IPS-NIHi7 (cell line): ENCODE data around the gene MCM9.

Experiments
- DNase-seq: peaks from one replicate; pipeline ENCODE4 v3.0.0; 2012; ENCODE audit warnings: mixed read lengths; ENCODE audit errors: extremely low spot score

Gene MCM9

DNA sequence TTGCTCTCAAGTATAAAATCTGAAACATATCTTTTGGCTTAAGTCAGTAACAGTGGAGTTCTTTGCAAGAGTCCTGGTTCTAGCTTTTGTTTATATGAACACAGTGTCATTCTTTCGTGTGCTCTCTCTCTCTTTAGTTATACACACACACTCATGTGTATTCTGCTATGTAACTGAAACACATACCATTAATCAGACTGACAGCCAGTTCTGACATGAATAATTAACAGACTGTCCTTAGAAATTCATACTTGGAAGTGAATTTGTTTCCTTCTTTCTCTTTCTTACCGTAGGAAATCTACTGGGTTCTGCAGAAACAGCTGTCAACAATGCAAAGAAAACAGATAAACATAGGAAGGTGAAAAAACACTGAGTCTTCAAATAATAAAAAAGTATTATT lies 2.5 kb downstream of the MCM9 start:
- DNase-seq, result no peak

DNA sequence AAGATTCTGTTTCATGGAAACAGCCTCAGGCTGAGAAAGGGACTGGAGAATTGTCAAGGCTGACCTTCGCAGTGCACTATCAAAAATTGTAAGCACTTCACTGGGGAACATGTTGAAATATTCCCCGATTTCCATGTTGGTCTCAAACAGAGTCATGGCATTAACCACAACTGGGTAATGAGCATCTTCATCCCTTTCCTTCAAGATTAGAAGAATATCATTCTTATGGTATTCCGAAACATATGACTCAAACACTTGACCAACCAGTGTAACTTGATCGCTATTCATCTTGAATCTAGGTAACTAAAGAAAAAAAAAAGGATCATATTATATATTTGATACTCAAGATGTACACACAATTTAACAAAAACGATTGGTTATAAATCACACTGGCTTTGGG lies 3.5 kb downstream of the MCM9 start:
- no peak for DNase-seq

DNA sequence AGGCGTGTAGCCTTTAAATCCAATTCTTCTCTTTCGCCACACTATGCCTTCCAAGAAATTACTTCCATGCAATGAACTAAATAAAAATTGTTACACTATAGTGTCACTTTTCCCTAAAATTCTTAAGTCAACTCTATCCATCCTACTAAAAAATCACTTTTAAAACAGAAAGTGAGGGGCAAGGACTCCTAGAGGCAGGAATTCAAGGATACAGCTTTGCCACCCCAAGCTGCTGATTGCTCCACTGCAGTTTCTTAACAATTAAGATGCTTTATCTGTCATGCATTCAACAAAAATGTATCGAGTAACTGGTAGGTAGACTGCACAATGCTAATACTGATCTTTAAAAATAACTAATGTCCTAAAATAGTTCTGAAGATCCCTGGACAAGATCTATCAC lies 4.3 kb downstream of the MCM9 start:
- DNase-seq, result no peak

- DNase-seq, result no peak
Observed at GRCh38 chr6:118923035-118923434, 11.9 kb downstream of the MCM9 start.

- DNase-seq, result no peak
Observed at GRCh38 chr6:118921084-118921483, 13.9 kb downstream of the MCM9 start.

GRCh38 chr6:118918329-118918725 lies 16.6 kb downstream of the MCM9 start:
- DNase-seq, result no peak

DNA sequence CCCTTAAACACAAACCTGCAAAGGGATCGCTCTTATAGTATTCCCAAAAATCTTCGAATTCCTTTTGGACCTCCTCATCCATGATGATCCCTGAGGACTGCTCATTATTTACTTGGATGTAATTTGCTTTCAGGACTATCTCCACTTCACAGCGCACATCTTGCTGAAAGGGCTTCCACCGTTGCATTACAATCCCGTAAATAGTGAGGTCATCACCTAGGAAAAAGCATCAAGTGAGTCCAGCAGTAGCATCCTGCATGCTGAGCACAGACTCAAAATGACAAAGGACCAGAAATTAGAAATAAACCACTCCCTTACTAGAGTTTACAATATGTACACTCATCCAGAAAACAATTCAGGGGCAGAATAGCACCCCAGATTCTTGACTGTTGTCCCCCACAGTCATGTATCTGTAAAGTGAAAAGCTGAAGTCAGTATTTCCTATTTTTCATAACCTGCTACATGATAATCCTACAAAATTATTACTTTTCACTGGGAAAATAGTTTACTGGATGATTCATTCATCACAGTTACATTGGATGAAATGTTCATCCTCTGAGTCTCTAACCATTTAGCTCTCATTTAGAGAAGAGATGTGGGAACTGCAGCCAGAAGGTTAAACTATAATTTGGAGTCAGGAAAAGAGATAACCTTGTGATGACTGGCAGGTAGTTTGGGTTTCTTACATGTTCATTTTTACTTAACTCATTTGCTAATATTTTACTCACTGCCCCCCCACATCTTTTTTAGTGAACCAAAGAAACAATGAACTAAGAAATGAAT lies 17.2 kb downstream of the MCM9 start:
- DNase-seq, result no peak

DNA sequence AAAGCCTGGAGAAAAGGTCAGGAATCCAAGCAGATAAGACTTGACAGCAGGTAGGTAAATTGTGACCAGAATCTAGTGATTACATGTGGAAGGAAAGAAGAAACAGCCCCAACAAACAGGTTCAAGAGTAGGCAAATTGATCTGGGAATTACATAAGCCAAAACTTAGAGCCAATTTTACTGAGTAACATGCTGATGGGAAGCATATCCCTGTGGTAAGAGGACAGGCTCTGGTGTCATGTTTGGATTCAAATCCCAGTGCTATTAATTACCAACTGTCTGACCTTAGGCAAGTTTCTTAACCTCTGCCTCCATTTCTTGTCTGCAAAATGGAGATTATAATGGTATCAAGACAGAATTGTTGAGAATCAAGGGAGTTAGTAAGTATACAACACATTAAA lies 20.4 kb downstream of the MCM9 start:
- DNase-seq, result no peak

DNA sequence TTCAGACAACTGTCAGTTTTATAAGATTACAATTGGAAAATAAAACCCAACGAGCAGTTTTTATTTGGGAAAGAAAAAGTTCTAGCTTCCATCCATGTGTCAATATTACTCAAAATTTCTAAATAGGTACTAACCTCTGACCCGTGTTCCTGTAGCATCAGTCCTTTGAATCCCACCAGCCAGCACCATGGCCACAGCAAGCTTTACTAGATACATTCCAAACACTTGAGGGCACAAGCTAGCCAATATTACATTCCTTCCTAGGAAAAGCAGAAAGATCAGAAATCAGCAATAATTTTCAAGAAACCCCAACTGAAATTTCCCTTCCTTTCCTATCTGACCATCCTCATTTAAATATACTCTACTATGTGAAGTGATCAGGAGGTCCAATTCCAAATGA lies 21.8 kb downstream of the MCM9 start:
- DNase-seq, result no peak

DNA sequence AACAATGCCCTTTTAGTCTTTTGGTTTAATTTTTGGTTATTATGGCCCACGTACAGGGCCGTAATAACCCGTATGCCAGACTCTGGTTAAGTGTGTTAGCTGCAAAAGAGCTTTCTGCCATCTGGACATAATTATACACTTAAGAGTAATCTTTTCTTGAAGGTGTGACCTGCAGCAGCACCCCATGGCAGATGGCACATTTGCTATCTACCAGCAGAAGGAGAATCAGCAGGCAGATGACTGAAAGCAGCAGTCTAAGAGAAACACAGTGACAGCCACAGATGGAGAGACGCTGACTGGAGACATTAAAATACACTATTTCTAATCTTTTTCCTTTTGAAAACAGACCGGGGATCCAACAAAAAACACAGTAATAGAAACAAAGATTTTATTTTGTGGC lies 22.3 kb downstream of the MCM9 start:
- no peak for DNase-seq

GRCh38 chr6:118908441-118908840 lies 26.5 kb downstream of the MCM9 start:
- DNase-seq, result no peak

DNA sequence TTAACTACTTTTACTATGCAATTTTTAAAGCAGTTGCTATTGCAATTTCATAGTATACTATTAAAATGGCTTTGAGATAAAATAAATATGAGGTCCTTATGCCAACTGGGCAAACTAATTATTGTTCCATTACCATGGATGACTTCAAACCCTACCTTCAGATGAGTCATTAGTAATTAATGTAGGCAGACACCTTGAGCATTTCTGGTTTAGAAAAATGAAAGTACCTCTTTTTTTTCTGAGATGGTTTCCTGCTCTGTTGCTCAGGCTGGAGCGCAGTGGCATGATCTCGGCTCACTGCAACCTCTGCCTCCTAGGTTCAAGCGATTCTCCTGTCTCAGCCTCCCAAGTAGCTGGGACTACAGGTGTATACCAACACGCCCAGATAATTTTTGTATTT lies 29.1 kb downstream of the MCM9 start:
- no peak for DNase-seq

DNA sequence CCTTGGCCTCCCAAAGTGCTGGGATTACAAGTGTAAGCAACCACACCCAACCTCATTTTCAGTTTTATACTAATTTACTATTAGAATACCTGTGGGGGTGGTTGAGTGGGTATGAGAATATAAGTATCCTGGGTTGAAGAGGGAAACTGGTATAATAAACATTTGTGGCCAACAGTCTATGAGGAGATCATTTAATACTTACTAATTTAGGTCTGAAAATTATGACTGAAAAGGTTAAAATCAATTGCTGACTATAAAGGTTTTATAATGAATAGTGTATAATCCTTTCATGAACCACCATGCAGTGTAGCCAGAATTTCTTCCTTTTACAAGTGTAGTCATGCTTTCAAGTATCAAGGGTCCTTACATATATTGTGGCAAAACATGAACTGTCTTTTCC lies 29.9 kb downstream of the MCM9 start:
- no peak for DNase-seq

DNA sequence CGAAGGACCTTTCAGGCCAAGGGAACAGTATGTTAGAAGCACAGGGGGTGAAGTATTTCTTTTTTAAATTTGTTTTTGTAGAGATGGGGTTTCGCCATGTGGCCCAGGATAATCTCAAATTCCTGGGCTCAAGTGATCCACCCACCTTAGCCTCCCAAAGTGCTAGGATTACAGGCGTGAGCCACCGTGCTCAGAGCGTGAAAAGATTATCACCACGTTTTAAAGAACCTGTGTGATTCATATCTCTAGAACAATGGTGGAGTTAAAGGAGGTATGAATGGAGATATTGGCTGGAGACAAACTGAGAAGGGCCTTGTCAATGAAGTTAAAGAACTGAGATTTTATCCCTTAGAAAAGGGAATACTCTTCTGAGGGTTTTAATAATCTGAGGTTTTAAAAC lies 31.3 kb downstream of the MCM9 start:
- DNase-seq, result no peak

DNA sequence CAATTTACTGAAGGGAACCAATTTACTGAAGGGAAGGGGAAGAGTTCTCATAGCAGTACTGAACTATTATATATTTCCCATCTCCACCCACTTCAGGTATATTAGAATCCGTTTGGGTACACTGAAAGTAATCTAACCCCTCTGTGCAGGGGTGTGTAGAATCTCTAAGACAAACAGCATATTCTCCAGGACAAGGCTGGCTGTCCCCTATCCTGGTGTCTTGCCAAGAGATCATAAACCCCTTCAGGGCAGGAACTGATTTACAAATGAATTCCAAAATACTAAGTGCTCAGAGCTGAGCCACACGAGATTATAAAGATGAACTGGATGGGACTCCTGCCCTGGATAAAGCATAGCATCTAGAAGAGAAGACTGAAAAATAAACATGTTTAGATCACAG lies 31.8 kb downstream of the MCM9 start:
- DNase-seq, result no peak

GRCh38 chr6:118902726-118903125 lies 32.2 kb downstream of the MCM9 start:
- no peak for DNase-seq

DNA sequence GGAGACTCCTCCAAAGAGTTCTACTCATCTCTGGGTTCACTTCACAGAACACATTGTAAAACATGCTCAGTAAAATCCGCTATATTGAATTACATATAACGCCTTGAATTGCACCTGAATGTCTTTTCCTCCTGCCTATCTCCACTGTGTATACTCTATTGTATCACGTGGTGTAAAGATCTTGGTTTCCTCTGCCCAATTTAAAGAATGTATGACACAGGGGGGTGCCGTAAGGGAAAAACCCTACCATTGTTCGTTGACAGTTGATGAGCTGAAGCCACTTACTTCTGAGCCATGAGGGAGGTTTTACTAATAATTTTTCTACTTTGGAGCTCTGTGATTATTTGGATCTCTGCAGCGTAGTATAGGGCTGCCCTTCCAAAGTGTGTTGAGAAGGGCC lies 35.0 kb downstream of the MCM9 start:
- DNase-seq, result no peak

- DNase-seq, result no peak
Observed at GRCh38 chr6:118897386-118897785, 37.6 kb downstream of the MCM9 start.

DNA sequence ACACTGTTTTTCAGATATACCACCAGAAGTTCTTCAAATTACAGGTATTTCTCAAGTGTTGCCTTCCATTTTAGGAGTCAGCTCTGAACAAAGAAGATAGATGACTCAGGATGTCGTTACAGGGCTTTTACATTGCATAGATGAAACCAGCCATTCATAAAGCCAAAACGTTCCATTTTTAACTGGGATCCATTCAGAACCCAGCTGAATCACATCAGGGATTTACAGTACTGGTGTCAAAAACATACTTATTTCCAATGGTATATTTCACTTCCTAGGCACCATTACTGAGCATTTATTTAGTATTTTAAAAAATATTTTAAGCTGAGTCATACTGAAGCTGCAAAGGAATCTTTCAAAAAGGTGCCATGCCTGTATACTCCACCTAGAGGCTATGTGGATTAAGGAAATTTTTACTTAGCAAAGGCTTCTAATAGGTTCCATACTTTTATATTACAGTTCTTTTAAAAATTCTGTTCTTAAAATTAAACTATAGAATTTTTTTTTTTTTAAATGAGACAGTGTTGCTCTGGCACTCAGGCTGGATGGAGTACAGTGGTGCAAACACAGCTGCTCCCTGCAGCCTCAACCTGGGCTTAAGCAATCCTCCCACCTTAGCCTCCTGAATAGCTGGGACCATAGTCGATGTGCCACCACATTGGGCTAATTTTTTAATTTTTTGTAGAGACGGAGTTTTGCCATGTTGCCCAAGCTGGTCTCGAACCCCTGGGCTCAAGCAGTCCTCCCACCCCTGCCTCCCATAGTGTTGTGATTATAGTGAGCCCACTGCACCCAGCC lies 38.4 kb downstream of the MCM9 start:
- DNase-seq, result no peak

GRCh38 chr6:118895859-118896258 lies 39.1 kb downstream of the MCM9 start:
- DNase-seq, result no peak

GRCh38 chr6:118895261-118895560 lies 39.7 kb downstream of the MCM9 start:
- no peak for DNase-seq

GRCh38 chr6:118894425-118895260 lies 40.3 kb downstream of the MCM9 start:
- peak; percentile 50 for DNase-seq
